Gastrocnemius medialis (tissue), 4 donors: Measurements from ENCODE around the gene SRGAP3.

Source experiments
- CTCF ChIP-seq, 5 experiments: fragments of 450-650 bp in 3 of 5; fragments of 200-600 bp in 2 of 5; sonication (generic) in 2 of 5; IDR thresholded peaks in 4 of 5; conservative IDR thresholded peaks in 1 of 5; 1 replicate in 4 of 5; 2 replicates in 1 of 5; pipeline ENCODE4 v1.5.1; 2016 to 2019; ENCODE audit warnings: antibody characterized with exemption in 5 of 5, mild to moderate bottlenecking in 3 of 5, moderate library complexity in 3 of 5
- POLR2A ChIP-seq, 2 donors: fragments of 450-650 bp; IDR thresholded peaks; one replicate each; pipeline ENCODE4 v1.6.1; 2017; ENCODE audit warnings: antibody characterized with exemption in 2 of 2, mild to moderate bottlenecking in 2 of 2, moderate library complexity in 2 of 2

- TF ChIP-seq CTCF (IDR thresholded peaks at IDR 0.05 in 4 of 5, conservative IDR thresholded peaks at IDR 0.05 in 1 of 5) (no peak), POLR2A (IDR thresholded peaks at IDR 0.05) (no peak)
Observed at GRCh38 chr3:9129365-9129764, 120.1 kb downstream of the SRGAP3 start.
